Muscle layer of duodenum (tissue), 2 donors: ENCODE data around the gene BCLAF3.

Experiments
- H3K27ac ChIP-seq: one replicate; pipeline ENCODE4 v1.7.0; 2013; ENCODE audit warnings: mild to moderate bottlenecking, low read length
- H3K27me3 ChIP-seq: one replicate; pipeline ENCODE4 v1.7.0; 2013; ENCODE audit warnings: low read depth, mild to moderate bottlenecking, control low read depth, low read length
- H3K36me3 ChIP-seq, 2 donors: one replicate each; pipeline ENCODE4 v1.7.0; 2013; ENCODE audit warnings: low read length in 2 of 2, control low read depth in 1 of 2, mild to moderate bottlenecking in 1 of 2; ENCODE audit not compliant: insufficient read depth in 2 of 2, control insufficient read depth in 1 of 2
- H3K4me1 ChIP-seq, 2 donors: one replicate each; pipeline ENCODE4 v1.7.0; 2013; ENCODE audit warnings: low read length in 2 of 2, mild to moderate bottlenecking in 2 of 2, control low read depth in 1 of 2, moderate library complexity in 1 of 2; ENCODE audit not compliant: insufficient read depth in 2 of 2, control insufficient read depth in 1 of 2
- H3K4me3 ChIP-seq, 2 donors: one replicate each; pipeline ENCODE4 v1.7.0; 2013; ENCODE audit warnings: low read length in 2 of 2, low read depth in 1 of 2, mild to moderate bottlenecking in 1 of 2
- H3K9me3 ChIP-seq, 2 donors: one replicate each; pipeline ENCODE4 v1.7.0; 2013; ENCODE audit warnings: low read length in 2 of 2, control low read depth in 1 of 2, mild to moderate bottlenecking in 1 of 2; ENCODE audit not compliant: control insufficient read depth in 1 of 2
- donor health status: healthy.

Gene BCLAF3

DNA sequence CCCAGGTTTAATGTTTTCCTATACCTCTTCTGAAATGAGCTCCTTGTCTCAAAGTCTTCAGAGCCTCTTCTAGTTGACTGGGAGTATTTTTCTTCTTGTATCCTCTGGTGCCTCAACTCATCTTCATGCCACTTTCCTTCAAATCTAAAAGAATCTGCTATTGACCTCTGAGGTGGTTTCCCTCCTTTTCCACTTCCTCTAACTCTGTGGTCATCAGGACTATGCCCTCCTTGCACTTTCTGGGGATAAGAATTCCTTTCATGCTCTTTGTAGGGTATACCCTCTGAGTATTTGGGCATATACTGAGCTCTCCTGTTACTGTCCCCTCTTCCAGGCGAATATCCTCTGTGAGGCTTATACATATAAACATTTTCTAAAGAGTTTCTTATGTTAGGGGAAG, 24.8 kb downstream of the BCLAF3 start:
- Histone ChIP-seq H3K4me3 (no peak overlapping the region), H3K27me3 (no peaks in the 10 kb centered on the region)

DNA sequence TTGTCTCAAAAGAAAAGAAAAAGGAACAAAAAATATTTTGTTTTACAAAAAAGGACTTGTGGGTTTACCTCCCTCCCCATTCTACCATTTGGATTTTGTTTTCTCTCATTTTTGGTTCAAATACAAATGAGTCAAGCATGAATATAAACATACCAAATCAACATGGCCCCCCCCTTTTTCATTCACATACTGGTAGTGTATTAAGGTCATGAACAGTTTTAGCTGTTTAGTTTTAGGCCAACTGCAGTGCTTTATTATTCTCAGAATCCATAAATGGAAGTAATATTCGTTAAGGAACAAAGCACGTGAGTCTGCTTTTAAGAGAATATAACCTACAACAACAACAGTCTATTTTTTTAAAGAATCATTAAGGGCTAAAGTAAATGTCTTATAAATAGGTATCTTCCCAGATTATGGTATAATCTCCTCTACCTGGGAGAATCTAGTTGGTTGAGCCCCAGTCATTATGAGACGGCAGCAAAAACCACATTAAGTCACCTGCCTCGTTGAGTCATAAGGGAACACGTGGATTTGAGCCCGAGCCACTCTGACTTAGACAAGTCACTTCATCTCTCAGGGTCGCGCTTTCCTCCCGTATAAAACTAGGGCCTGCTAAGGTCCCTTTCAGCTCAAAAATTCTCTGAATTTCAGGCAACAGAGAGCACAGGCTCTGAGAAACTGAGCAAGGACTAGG, 26.7 kb downstream of the BCLAF3 start:
- no peaks in the 10 kb centered on the region for H3K4me1 ChIP-seq
- H3K36me3 ChIP-seq, result peaks cover 0 to 14% of the 10 kb centered on the region in 2 donors
- no peak overlapping the region for H3K27ac ChIP-seq
- no peak overlapping the region for H3K4me3 ChIP-seq
- H3K27me3 ChIP-seq, result no peaks in the 10 kb centered on the region
- H3K9me3 ChIP-seq, result no peaks in the 10 kb centered on the region

More for the DNA sequence above, 24.8 kb downstream of the BCLAF3 start:
- Histone ChIP-seq H3K27ac (no peak overlapping the region), H3K9me3 (no peaks in the 10 kb centered on the region), H3K36me3 (peaks cover 0 to 14% of the 10 kb centered on the region in 2 donors), H3K4me1 (no peaks in the 10 kb centered on the region)

DNA sequence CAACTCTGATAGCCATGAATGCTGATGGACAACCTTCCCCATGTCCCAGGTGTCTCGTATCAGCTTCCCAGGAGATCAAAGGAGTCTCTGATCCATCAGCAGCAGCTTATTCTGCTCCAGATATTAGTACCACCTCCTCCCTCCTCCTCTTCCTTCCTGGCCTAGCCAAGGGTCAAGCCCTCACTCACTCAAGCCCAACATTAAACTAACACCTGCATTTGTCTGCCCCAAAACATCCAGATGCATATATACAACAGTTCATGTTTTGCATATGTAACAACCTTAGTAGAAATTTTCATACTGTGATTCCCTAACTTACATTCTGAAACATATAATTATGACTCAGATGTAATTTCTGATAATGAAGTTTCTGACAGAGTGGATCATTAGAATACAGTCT, 29.9 kb downstream of the BCLAF3 start:
- Histone ChIP-seq H3K9me3 (no peaks in the 10 kb centered on the region), H3K4me3 (no peak overlapping the region), H3K4me1 (peaks cover 0 to 9% of the 10 kb centered on the region in 2 donors), H3K27ac (no peak overlapping the region), H3K27me3 (no peaks in the 10 kb centered on the region), H3K36me3 (peaks cover 0 to 10% of the 10 kb centered on the region in 2 donors)

DNA sequence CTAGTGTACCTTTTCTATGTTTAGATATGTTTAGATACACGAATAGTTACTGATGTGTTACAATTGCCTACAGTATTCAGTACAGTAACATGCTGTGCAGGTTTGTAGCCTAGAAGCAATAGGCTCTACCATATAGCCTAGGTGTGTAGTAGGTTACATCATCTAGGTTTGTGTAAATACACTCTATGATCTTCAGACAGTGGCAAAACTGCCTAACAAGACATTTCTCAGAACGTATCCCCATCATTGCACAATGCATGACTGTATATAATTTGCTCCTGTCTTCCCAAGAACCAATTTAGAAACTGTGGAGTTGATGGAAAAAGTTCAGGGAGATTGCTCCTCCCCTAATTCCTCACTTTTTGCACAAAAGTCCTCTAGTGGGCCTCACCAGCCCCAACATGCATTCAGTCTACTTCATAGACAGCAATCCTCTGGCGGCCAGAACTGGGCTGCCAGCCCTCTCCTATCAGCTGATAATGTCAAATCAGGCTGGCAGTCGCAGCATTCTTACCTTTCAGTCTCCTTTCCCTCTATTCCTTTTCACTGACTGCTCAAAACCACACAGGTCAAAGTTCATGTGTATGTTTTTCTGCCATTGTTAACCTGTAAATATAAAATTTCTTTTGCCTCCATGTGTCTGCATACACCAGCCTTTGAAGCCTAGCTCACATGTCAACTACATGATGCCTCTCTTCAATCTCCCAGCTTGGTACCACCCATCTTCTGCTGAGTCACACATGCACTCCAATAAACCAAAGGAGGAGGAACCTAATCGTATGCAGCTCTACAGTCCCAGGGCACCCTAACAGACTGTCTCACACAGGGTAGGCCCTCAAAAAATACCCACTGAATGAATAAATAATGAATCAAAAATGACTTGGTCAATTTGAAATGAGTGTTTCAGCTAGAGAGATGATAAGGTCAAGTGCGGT, 32.0 kb downstream of the BCLAF3 start:
- Histone ChIP-seq H3K4me3 (no peak overlapping the region), H3K4me1 (peaks cover 0 to 9% of the 10 kb centered on the region in 2 donors), H3K27me3 (no peaks in the 10 kb centered on the region), H3K27ac (no peak overlapping the region), H3K9me3 (no peaks in the 10 kb centered on the region), H3K36me3 (peaks cover 0 to under 1% of the 10 kb centered on the region in 2 donors)

DNA sequence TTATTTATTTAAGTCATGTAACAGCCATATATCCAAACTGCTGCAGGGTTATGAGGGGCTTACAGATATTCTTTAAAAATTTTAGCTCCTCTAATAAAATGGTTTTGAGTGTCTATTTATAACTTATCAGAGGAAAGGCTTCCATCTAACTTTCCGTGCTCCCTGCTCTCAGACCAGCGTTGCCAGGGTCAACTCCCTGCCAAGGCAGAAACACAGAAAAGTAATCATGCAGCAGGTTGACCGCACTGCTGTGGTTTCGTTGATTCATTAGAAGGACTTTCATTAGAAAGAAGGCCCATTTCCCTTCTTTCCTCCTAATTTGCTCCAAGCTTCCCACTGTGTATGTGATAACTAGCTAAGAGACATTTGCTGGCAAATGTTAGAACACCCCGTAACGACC, 33.9 kb downstream of the BCLAF3 start:
- Histone ChIP-seq H3K36me3 (peaks cover 4 to 8% of the 10 kb centered on the region in 2 donors), H3K4me3 (no peak overlapping the region), H3K27me3 (no peaks in the 10 kb centered on the region), H3K4me1 (peaks cover 0 to 9% of the 10 kb centered on the region in 2 donors), H3K9me3 (no peaks in the 10 kb centered on the region), H3K27ac (no peak overlapping the region)

DNA sequence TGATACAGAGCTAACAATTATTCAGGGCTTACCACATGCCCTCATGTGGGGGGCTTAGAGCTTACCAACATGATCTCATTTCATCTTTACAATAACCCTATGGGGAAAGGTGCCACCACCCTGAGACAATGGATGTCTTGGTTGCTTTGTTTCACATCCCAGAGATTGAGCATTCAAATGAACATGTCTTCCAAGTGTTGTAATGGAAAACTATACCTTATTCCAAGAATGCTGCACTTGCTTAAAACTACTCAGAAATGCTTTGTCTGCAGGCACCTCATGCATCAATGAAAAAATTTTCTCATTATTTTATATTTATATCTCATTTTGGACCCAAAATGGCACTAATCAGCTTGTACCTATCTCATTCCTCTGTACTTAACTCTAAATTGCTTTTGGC, 34.6 kb downstream of the BCLAF3 start:
- no peak overlapping the region for H3K4me3 ChIP-seq
- H3K36me3 ChIP-seq, result peaks cover 4 to 8% of the 10 kb centered on the region in 2 donors
- H3K4me1 ChIP-seq, result peaks cover 0 to 9% of the 10 kb centered on the region in 2 donors
- H3K27ac ChIP-seq, result no peak overlapping the region
- H3K27me3 ChIP-seq, result no peaks in the 10 kb centered on the region
- H3K9me3 ChIP-seq, result no peaks in the 10 kb centered on the region

DNA sequence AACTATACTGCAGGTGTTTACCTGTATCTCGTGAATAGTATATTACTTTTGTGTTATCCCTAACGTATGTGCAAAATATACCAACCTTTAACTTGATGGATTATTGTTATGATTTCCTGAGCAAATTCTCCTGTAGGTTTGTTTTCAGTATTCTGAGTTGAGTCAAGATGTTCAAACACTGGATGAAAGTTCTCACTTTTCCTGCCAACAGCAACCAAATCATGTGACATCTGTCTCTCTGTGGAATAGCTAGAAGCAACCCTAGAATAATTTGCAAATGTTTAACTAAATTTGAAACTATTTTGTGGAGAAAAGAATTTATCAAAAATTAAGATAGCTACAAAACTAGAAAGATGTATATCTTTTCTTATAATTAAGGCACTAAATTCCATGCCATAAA, 35.6 kb downstream of the BCLAF3 start:
- no peak overlapping the region for H3K4me3 ChIP-seq

DNA sequence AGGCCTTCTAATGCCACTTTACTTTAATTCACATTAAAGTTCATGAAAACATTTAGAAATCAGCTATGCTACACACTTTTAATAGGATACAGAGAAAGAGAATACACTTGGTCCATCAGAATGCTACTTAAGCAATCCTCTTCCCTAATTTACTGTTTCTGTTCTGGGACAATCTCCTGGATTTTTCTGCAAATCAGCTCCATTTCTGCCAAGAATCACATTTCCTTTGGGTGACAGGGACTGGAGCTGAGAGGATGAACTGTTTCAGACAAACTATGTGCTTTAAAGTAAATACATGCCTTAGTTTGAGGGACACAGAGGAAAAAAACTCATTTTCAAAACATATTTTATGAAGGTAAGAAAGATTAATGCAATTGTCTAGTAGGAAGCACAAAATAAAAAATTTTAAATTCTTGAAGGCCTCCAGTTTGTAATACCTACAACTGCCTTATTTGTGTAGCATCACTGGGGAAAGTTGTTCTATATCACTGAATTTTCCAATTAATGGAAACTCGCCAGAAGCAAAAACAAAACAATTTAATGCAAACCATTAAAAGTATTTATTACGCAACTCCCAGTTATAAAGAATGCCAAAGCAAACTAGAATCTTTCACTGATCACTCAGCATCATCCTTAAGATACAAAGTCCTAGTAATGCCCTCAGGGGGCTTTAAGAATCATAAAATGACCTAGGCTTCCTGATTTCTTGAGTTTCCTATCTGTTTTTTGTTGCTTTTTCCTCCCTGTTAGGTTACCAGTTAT, 36.3 kb downstream of the BCLAF3 start:
- Histone ChIP-seq H3K4me3 (no peak overlapping the region), H3K36me3 (peaks cover 8 to 11% of the 10 kb centered on the region in 2 donors), H3K27me3 (no peaks in the 10 kb centered on the region), H3K4me1 (peaks cover 0 to 9% of the 10 kb centered on the region in 2 donors), H3K27ac (no peak overlapping the region), H3K9me3 (no peaks in the 10 kb centered on the region)

More for the DNA sequence above, 35.6 kb downstream of the BCLAF3 start:
- Histone ChIP-seq H3K36me3 (peaks cover 8% of the 10 kb centered on the region in 2 donors), H3K27ac (no peak overlapping the region), H3K9me3 (no peaks in the 10 kb centered on the region), H3K27me3 (no peaks in the 10 kb centered on the region), H3K4me1 (peaks cover 0 to 9% of the 10 kb centered on the region in 2 donors)

DNA sequence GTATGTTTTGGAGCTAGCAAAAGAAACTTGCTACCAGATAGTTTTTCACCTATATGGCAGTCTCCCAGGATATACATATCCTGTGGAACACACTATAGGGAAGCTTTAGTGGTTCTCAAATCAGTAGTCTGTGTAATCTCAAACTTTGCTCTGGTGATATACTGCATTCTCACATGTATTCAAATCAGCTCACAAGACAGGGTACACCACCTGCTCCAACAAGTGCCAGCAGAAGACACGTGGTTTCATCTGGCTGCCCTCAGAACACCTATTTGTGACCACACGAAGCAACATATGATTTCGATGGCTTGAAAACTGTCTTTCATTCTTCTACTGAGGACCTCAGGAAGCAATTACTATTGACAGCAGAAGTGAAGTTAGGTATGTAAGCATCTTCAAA, 37.7 kb downstream of the BCLAF3 start:
- Histone ChIP-seq H3K27ac (no peak overlapping the region), H3K9me3 (no peaks in the 10 kb centered on the region), H3K4me1 (peaks cover 0 to 9% of the 10 kb centered on the region in 2 donors), H3K36me3 (peaks cover 8 to 16% of the 10 kb centered on the region in 2 donors), H3K27me3 (no peaks in the 10 kb centered on the region), H3K4me3 (no peak overlapping the region)

DNA sequence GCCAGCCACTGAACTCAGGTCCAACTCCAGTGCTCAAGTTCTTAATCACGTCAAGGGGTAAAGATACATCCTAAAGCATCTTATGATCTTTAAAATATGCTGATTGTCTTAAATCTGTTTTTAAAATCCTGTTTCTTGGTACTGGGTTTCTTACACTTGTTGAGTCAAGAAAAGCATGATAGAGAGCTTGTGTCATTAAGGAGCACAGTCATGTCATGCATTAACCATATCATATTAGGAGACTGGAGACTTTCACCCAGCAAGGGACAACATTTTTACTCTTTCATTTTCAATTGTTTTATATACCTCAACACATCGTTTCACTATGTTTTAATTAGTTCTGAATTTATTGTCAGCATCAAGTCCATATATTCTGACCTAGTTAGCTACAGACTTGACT, 41.5 kb downstream of the BCLAF3 start:
- no peaks in the 10 kb centered on the region for H3K4me1 ChIP-seq
- peaks cover 8 to 18% of the 10 kb centered on the region in 2 donors for H3K36me3 ChIP-seq
- H3K4me3 ChIP-seq, result no peak overlapping the region
- H3K9me3 ChIP-seq, result no peaks in the 10 kb centered on the region
- H3K27ac ChIP-seq, result no peak overlapping the region
- no peaks in the 10 kb centered on the region for H3K27me3 ChIP-seq

DNA sequence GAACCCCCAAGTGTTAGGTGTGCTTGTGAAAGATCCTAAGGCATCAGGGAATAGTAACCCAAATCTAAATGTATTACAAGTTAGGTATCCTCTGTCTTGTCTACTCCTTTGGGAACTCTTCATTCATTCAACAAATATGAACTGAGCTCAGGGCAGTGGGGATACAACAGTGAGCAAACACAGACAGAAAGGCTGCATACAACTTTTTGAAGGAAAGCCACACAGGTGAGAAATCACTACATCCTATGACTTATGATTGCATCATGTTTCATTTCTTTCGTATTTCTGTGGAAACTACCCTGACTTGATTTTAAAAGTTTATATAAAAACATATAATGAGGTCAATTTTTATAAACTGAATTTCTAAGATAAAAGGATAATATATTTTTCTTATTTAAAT, 43.2 kb downstream of the BCLAF3 start:
- no peaks in the 10 kb centered on the region for H3K27me3 ChIP-seq
- no peak overlapping the region for H3K27ac ChIP-seq
- H3K36me3 ChIP-seq, result peaks cover 0 to 14% of the 10 kb centered on the region in 2 donors
- H3K4me1 ChIP-seq, result no peaks in the 10 kb centered on the region
- H3K4me3 ChIP-seq, result no peak overlapping the region
- H3K9me3 ChIP-seq, result no peaks in the 10 kb centered on the region
